ENCODE measurements around the gene STOX1. TPM values are rescaled to one million over a fixed set of nuclear protein-coding genes. Genes with fewer than 3 reads are reported as not detected.

STOX1 gene
- total and polyA plus RNA-seq, 2 of the 13 experiments (the other 11 are each of a cell fraction or from before 2014, with no cell fraction given), result 2.5 to 6.0 TPM

- H3K4me2 ChIP-seq (ENCODE audit: low read depth, low read length), result no peak overlapping the region
- H3K9me3 ChIP-seq (ENCODE audit: low read length), result no peaks in the 10 kb centered on the region
- no peaks in the 10 kb centered on the region for H4K20me1 ChIP-seq (ENCODE audit: insufficient read depth, low read length)
- H3K27me3 ChIP-seq (ENCODE audit: control insufficient read depth in 1 of 2, insufficient read depth in 2 of 2, low read length in 2 of 2), result no peaks in the 10 kb centered on the region
- no TSS peak for BruUV-seq (replicated peaks)
- ATAC-seq (no peak), FAIRE-seq (no peak), DNase-seq (ENCODE audit: low spot score) (no peak)
- H3K27ac ChIP-seq (ENCODE audit: extremely low read length, insufficient read depth, low read length), result no peak overlapping the region
- no peak overlapping the region for H2AFZ ChIP-seq (ENCODE audit: low read length)
- no peaks in the 10 kb centered on the region for H3K79me2 ChIP-seq (ENCODE audit: insufficient read depth, low read length)
- intact Hi-C loops (cut with micrococcal nuclease; ENCODE audit: unreplicated experiment) (no loop called here), in situ Hi-C loops (cut with HindIII; ENCODE audit: extremely low pct_ligation_motif_present, low pct_unique_long_range_greater_than_20kb) (no loop called here)
- H3K4me3 ChIP-seq (replicated peaks in 1 of 3; ENCODE audit: insufficient read depth in 1 of 3, low read depth in 2 of 3, low read length in 3 of 3), result no peak overlapping the region
- H3K9ac ChIP-seq (ENCODE audit: insufficient read depth, low read depth, low read length), result no peak overlapping the region
- TF ChIP-seq REXO4 (CRISPR knock-in tag; IDR thresholded peaks at IDR 0.05; ENCODE audit: borderline replicate concordance) (no peak), AHR (CRISPR knock-in tag; IDR thresholded peaks at IDR 0.05) (no peak), MXD4 (CRISPR knock-in tag; IDR thresholded peaks at IDR 0.05) (no peak), RARA (CRISPR knock-in tag; IDR thresholded peaks at IDR 0.05) (no peak), NONO (IDR thresholded peaks at IDR 0.05) (no peak), NONO (CRISPR knock-in tag; conservative IDR thresholded peaks at IDR 0.05) (no peak), HNRNPK (IDR thresholded peaks at IDR 0.05; ENCODE audit: low read depth, low read length, poor library complexity, severe bottlenecking) (no peak), CHD2 (IDR thresholded peaks at IDR 0.05; ENCODE audit: low read depth, low read length) (no peak), GABPA (IDR thresholded peaks at IDR 0.05; ENCODE audit: low read depth, low read length) (no peak), GABPA (CRISPR knock-in tag; IDR thresholded peaks at IDR 0.05; ENCODE audit: low read depth) (no peak), E2F5 (CRISPR knock-in tag; conservative IDR thresholded peaks at IDR 0.05) (no peak), ZXDC (CRISPR knock-in tag; IDR thresholded peaks at IDR 0.05) (no peak), ZNF260 (CRISPR knock-in tag; IDR thresholded peaks at IDR 0.05; ENCODE audit: borderline replicate concordance, low read depth) (no peak), SIX1 (CRISPR knock-in tag; IDR thresholded peaks at IDR 0.05; ENCODE audit: borderline replicate concordance) (no peak), ZNF660 (CRISPR knock-in tag; IDR thresholded peaks at IDR 0.05; ENCODE audit: borderline replicate concordance, low read depth) (no peak)
- H3K36me3 ChIP-seq (replicated peaks in 1 of 2; ENCODE audit: control insufficient read depth in 1 of 2, insufficient read depth in 2 of 2, low read length in 2 of 2), result no peaks in the 10 kb centered on the region
- CTCF ChIA-PET (ENCODE audit: low intra/inter-chr PET ratio, low total read pairs), result no interaction called here
- POLR2A ChIA-PET, result interaction anchor here (0.9 to 2.2 kb wide), 2 partner anchors 21 to 108 kb away, joined by 3 to 8 read pairs; partner anchors contain the start of genes DDX21 and STOX1
- WGBS (ENCODE audit: low lambda C conversion rate), result 90% methylated on average over 2 of the region's 2 CpGs
- no peaks in the 10 kb centered on the region for H3K4me1 ChIP-seq (ENCODE audit: insufficient read depth, low read length)
Measured at GRCh38 chr10:68848281-68848680, 20.9 kb downstream of the STOX1 start.
